Activated CD8-positive, alpha-beta T cell treated with anti-CD3 and anti-CD28 coated beads for 36 hours (primary cell): ENCODE measurements around the gene SIK2. TPM values are rescaled to one million over a fixed set of nuclear protein-coding genes. Genes with fewer than 3 reads are reported as not detected.

ENCODE experiments used
- ATAC-seq: fragments of 200-7000 bp; cut with Tn5 transposase; one replicate; pipeline ENCODE4 v1.10.0; 2021; ENCODE audit warnings: mild to moderate bottlenecking, moderate library complexity
- CTCF ChIA-PET: fragments of 350-600 bp; sonication (Branson Sonifier 250); formaldehyde crosslinking; loops from one replicate; lab custom pipeline; 2021; ENCODE audit warnings: antibody characterized with exemption; lab: Charles Lee
- POLR2A ChIA-PET: fragments of 350-600 bp; sonication (Branson Sonifier 250); formaldehyde crosslinking; loops from one replicate; lab custom pipeline; 2021; ENCODE audit warnings: antibody characterized with exemption; lab: Charles Lee
- DNase-seq: peaks from one replicate; pipeline ENCODE4 v3.0.0-alpha.2; 2020
- H3K27ac Mint-ChIP-seq: one replicate; pipeline ENCODE4 v1.8.0; 2021; ENCODE audit warnings: mild to moderate bottlenecking, mixed read lengths
- H3K27me3 Mint-ChIP-seq: one replicate; pipeline ENCODE4 v1.8.0; 2021; ENCODE audit warnings: mixed read lengths
- H3K36me3 Mint-ChIP-seq: one replicate; pipeline ENCODE4 v1.8.0; 2021; ENCODE audit warnings: low read depth, mixed read lengths
- H3K4me1 Mint-ChIP-seq: one replicate; pipeline ENCODE4 v1.8.0; 2021; ENCODE audit warnings: low read depth, mixed read lengths
- H3K4me3 Mint-ChIP-seq: one replicate; pipeline ENCODE4 v1.8.0; 2021; ENCODE audit warnings: mild to moderate bottlenecking, moderate library complexity, mixed read lengths
- H3K9me3 Mint-ChIP-seq: one replicate; pipeline ENCODE4 v1.8.0; 2021; ENCODE audit warnings: mixed read lengths
- intact Hi-C: fragments of 100-400 bp; cut with micrococcal nuclease; formaldehyde crosslinking; loops from one replicate; pipeline ENCODE4 v1.10.0; 2022
- total RNA-seq, 2 experiments: library from RNA; stranded (reverse); gene quantifications; one replicate each; pipeline ENCODE4 v1.2.3, GENCODE V29; 2021
- TF ChIP-seq, protein P1 (sequence below): fragments of 200-600 bp; IDR thresholded peaks from one replicate; pipeline ENCODE4 v1.8.0; 2022; ENCODE audit warnings: antibody characterized with exemption, mild to moderate bottlenecking

Gene SIK2
- total RNA-seq, 2 experiments from 2014 or later = 7.4 to 8.0 TPM

GRCh38 chr11:111759778-111760407, 157.6 kb downstream of the SIK2 start:
- Mint-ChIP-seq H3K4me1 (peaks cover 20% of the 10 kb centered on the region), H3K9me3 (no peaks in the 10 kb centered on the region), H3K27ac (no peak overlapping the region), H3K27me3 (no peaks in the 10 kb centered on the region), H3K36me3 (peaks cover 54% of the 10 kb centered on the region), H3K4me3 (no peak overlapping the region)
- CTCF ChIA-PET = interaction anchor here (1.6 to 10.9 kb wide), 3 partner anchors 16 to 173 kb away, joined by 6 to 91 read pairs (median 6); no protein-coding TSS in a partner anchor
- POLR2A ChIA-PET = no interaction called here
- intact Hi-C loops = no loop called here
- no peak for DNase-seq
- TF ChIP-seq, protein P1, sequence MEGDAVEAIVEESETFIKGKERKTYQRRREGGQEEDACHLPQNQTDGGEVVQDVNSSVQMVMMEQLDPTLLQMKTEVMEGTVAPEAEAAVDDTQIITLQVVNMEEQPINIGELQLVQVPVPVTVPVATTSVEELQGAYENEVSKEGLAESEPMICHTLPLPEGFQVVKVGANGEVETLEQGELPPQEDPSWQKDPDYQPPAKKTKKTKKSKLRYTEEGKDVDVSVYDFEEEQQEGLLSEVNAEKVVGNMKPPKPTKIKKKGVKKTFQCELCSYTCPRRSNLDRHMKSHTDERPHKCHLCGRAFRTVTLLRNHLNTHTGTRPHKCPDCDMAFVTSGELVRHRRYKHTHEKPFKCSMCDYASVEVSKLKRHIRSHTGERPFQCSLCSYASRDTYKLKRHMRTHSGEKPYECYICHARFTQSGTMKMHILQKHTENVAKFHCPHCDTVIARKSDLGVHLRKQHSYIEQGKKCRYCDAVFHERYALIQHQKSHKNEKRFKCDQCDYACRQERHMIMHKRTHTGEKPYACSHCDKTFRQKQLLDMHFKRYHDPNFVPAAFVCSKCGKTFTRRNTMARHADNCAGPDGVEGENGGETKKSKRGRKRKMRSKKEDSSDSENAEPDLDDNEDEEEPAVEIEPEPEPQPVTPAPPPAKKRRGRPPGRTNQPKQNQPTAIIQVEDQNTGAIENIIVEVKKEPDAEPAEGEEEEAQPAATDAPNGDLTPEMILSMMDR = no peak
- ATAC-seq = no peak

GRCh38 chr11:111761036-111761435, 158.8 kb downstream of the SIK2 start:
- intact Hi-C loops = no loop called here
- POLR2A ChIA-PET = interaction anchor here (1.0 to 1.3 kb wide), 2 partner anchors 7 to 22 kb away, joined by 3 to 4 read pairs; no protein-coding TSS in a partner anchor
- peaks cover 57% of the 10 kb centered on the region for H3K36me3 Mint-ChIP-seq

DNA sequence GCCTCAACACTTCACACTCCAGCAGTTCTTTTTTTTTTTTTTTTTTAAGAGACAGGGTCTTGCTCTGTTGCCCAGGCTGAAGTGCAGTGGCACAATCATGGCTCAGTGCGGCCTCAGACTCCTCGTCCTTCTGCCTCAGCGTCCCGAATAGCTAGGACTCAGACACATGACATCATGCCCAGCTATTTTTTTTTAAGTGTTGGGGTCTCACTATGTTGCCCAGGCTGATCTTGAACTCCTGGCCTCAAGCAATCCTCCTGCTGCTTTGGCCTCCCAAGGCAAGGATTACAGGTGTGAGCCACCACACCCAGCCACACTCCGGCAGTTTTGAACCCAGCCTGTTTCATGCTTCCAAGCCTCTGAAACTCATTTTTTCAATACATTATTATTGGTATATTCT, 160.3 kb downstream of the SIK2 start:
- no peak overlapping the region for H3K4me3 Mint-ChIP-seq
- peaks cover 53% of the 10 kb centered on the region for H3K36me3 Mint-ChIP-seq
- no peaks in the 10 kb centered on the region for H3K27me3 Mint-ChIP-seq
- H3K9me3 Mint-ChIP-seq = no peaks in the 10 kb centered on the region
- no peak overlapping the region for H3K27ac Mint-ChIP-seq
- no peak for ATAC-seq
- TF ChIP-seq, protein P1 = no peak
- POLR2A ChIA-PET = interaction anchor here (1.3 kb wide), 1 partner anchor 9 kb away, joined by 4 read pairs; no protein-coding TSS in a partner anchor
- CTCF ChIA-PET = interaction anchor here (1.0 to 10.9 kb wide), 8 partner anchors 9 to 174 kb away, joined by 3 to 91 read pairs (median 4); partner anchors contain the start of gene ALG9
- intact Hi-C loops = no loop called here
- peaks cover 30% of the 10 kb centered on the region for H3K4me1 Mint-ChIP-seq
- no peak for DNase-seq

More at GRCh38 chr11:111761036-111761435, 158.8 kb downstream of the SIK2 start:
- TF ChIP-seq, protein P1 = no peak
- H3K27me3 Mint-ChIP-seq = no peaks in the 10 kb centered on the region
- ATAC-seq (no peak), DNase-seq (no peak)
- H3K27ac Mint-ChIP-seq = no peak overlapping the region
- H3K9me3 Mint-ChIP-seq = no peaks in the 10 kb centered on the region
- H3K4me3 Mint-ChIP-seq = no peak overlapping the region
- CTCF ChIA-PET = interaction anchor here (1.6 to 10.9 kb wide), 3 partner anchors 15 to 174 kb away, joined by 6 to 91 read pairs (median 6); no protein-coding TSS in a partner anchor
- peaks cover 23% of the 10 kb centered on the region for H3K4me1 Mint-ChIP-seq

DNA sequence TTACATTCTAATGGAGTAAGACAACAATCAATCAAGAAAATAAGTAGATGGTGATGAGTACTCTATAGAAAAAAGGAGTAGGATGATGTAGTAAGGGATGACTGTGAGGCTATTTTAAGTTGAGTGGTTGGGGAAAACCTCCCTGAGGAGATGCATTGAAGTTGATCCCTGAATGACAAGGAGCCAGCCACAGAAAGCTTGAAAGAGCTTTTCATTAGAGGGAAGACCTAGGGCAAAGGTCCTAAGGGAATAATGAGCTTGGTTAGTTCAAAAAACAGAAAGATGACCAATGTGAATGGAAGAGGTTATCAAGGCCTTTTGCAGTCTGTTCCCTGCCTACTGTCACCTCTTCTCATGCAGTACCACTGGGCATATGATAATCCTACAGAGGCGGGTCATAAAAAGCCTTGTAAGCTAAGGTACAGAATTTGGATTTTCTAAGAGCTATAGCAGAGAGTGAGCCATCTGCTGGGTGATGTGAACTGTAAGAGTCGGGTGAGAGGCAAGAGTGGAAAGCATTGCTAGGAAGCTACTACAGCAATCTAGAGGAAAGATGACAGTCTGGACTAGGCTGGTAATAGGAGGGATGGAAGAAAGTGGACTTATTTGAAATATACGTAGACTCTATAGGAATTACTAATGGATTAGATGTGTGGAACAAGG, 160.9 kb downstream of the SIK2 start:
- ATAC-seq = no peak
- POLR2A ChIA-PET = no interaction called here
- Mint-ChIP-seq H3K4me3 (no peak overlapping the region), H3K27me3 (no peaks in the 10 kb centered on the region), H3K9me3 (no peaks in the 10 kb centered on the region), H3K27ac (no peak overlapping the region), H3K36me3 (peaks cover 49% of the 10 kb centered on the region), H3K4me1 (peaks cover 30% of the 10 kb centered on the region)
- DNase-seq = no peak
- TF ChIP-seq, protein P1 = no peak
- intact Hi-C loops = no loop called here
- CTCF ChIA-PET = interaction anchor here (0.8 to 10.9 kb wide), 8 partner anchors 10 to 316 kb away, joined by 3 to 91 read pairs (median 4); partner anchors contain the start of gene ALG9
